GM06990 (cell line): ENCODE data around the gene BUB3.
A peak's percentile ranks its signal among the peaks of the same experiment; 100 is the strongest.

Experiments
- DNase-seq: peaks from one replicate; pipeline ENCODE4 v3.0.0-alpha.2; 2011; ENCODE audit not compliant: insufficient read length; ENCODE audit errors: extremely low read depth
- H3K27me3 ChIP-seq: replicated peaks from 2 replicates; pipeline ENCODE4 v1.6.0; 2011; ENCODE audit warnings: low read length; ENCODE audit not compliant: control insufficient read depth, insufficient read depth
- H3K36me3 ChIP-seq: 2 replicates; pipeline ENCODE4 v1.5.1; 2011; ENCODE audit warnings: low read length; ENCODE audit not compliant: control insufficient read depth, insufficient read depth
- H3K4me3 ChIP-seq: replicated peaks from 2 replicates; pipeline ENCODE4 v1.5.1; 2011; ENCODE audit warnings: low read depth, mild to moderate bottlenecking, control low read depth, low read length
- CTCF ChIP-seq: IDR thresholded peaks from 2 replicates; pipeline ENCODE4 v1.5.1; 2011; ENCODE audit warnings: low read length, control low read depth, mild to moderate bottlenecking, inconsistent platforms; ENCODE audit not compliant: insufficient read depth, poor library complexity, severe bottlenecking

Gene BUB3

DNA sequence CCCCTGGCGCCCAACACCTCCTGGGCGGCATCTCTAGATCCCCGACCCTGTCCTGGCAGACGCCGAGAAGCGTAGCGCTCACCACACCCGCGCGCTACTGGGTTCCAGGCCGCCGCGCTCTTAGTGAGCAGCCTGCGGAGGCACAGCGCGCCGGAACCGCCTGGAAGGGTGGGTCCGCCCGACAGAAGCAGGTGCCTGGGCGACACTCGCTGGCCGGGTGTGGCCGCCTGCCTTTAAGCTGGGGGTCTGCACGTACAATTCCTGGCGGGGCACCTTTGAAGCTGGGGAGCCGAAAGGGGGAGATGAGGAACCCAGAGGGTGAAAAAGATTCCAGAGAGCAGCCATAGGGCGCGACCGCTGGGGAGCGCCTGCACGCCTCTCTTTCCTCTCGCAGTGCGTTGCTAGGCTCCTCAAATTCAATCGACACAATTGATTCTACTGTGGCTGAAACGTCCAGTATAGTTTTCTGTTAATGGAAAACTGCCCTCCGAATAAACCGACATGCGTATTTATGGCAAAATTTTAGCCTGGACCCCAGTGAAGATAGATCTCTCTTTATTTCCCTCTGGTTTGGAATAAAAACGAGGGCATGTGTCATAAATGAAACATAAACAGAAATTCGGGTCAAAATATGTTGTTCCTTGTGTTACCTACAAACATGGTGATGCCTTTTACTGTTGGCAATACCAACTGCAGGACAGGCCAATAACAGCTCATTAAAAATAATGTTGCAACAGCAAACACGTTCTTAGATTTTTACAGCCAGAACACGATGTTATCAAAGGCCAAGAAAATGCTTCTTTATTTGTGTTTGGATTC is 13.8 kb upstream of the BUB3 start:
- peak; percentile 66 for DNase-seq
- peak overlapping the region; percentile 72 for H3K4me3 ChIP-seq
- H3K27me3 ChIP-seq = no peaks in the 10 kb centered on the region; the same call in 1 of the 2 replicates

GRCh38 chr10:123140983-123141390 is 13.2 kb upstream of the BUB3 start:
- DNase-seq = no peak
- H3K4me3 ChIP-seq = no peak overlapping the region
- no peaks in the 10 kb centered on the region; the same call in none of the 2 replicates for H3K27me3 ChIP-seq
- no peaks in the 10 kb centered on the region for H3K36me3 ChIP-seq
- no peak for TF ChIP-seq CTCF

More for the DNA sequence above, 13.8 kb upstream of the BUB3 start:
- peak; percentile 63 for TF ChIP-seq CTCF
- no peaks in the 10 kb centered on the region for H3K36me3 ChIP-seq

- no peak for DNase-seq
- H3K27me3 ChIP-seq = no peaks in the 10 kb centered on the region; the same call in none of the 2 replicates
- no peaks in the 10 kb centered on the region for H3K36me3 ChIP-seq
- no peak for TF ChIP-seq CTCF
- no peak overlapping the region for H3K4me3 ChIP-seq
Measured at GRCh38 chr10:123141791-123142700, 12.2 kb upstream of the BUB3 start.

DNA sequence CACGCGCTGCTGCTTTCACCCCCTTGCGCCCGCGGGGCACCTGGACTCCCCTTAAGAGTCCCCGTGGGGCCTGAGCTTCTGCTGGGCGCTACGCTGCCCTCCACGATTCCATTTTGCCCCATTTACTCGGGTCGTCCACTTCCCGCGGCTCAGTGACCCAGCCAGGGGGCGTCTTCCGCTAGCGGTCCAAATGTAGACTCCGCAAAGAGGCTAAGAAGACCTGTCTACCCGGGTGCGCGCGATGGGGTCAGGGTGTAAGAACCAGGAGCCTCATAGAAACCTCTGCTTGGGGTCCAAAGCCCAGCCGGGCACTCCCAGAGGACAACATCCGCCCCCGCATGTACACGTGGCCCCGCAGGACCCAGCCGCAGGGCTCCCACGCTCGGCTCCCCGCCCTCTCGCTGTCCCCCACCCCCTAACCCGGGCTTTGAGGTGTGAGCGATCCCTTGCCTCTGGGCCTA is 11.5 kb upstream of the BUB3 start:
- no peak for DNase-seq
- no peaks in the 10 kb centered on the region; the same call in none of the 2 replicates for H3K27me3 ChIP-seq
- TF ChIP-seq CTCF = no peak
- no peak overlapping the region for H3K4me3 ChIP-seq
- H3K36me3 ChIP-seq = no peaks in the 10 kb centered on the region

- Histone ChIP-seq H3K36me3 (no peaks in the 10 kb centered on the region), H3K4me3 (no peak overlapping the region), H3K27me3 (no peaks in the 10 kb centered on the region; the same call in none of the 2 replicates)
- no peak for DNase-seq
- TF ChIP-seq CTCF = no peak
Measured at GRCh38 chr10:123143162-123143824, 10.9 kb upstream of the BUB3 start.
